Uterus (tissue), 2 donors: ENCODE results near the gene DET1.

ENCODE experiments used
- CTCF ChIP-seq, 4 experiments: fragments of 200-600 bp in 2 of 4; fragments of 450-650 bp in 2 of 4; sonication (generic) in 2 of 4; IDR thresholded peaks; one replicate each; pipeline ENCODE4 v1.5.1; 2016 to 2019; ENCODE audit warnings: antibody characterized with exemption in 4 of 4, mild to moderate bottlenecking in 2 of 4, moderate library complexity in 1 of 4
- POLR2A ChIP-seq, 2 donors: fragments of 450-650 bp; IDR thresholded peaks; one replicate each; pipeline ENCODE4 v1.6.1; 2016; ENCODE audit warnings: antibody characterized with exemption in 2 of 2, mild to moderate bottlenecking in 1 of 2, moderate library complexity in 1 of 2

GRCh38 chr15:88509964-88510363, 36.5 kb downstream of the DET1 start:
- no peak for TF ChIP-seq CTCF (IDR thresholded peaks at IDR 0.05)
- no peak for TF ChIP-seq POLR2A (IDR thresholded peaks at IDR 0.05)
